GM21360 (cell line): ENCODE data around the gene GJA3.

Experiments used
- ATAC-seq: cut with Tn5 transposase; IDR thresholded peaks from one replicate; pipeline ENCODE4 v1.9.1; 2021; ENCODE audit warnings: mild to moderate bottlenecking, moderate library complexity; ENCODE audit not compliant: unreplicated experiment

Gene GJA3

DNA sequence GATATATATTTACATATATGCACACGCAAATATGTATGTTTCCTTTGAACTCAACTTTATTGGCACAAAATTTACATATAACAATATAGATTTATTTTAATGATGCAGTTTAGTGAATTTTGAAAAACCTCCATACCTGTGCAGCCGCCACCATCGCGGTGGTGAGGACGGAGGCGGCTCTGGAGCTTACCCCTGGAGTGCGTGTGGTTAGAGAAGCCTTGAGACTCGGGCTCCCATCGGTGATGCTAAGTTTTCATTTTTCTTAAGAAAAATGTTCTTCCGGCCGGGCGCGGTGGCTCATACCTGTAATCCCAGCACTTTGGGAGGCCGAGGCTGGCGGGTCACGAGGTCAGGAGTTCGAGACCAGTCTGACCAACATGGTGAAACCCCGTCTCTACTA lies 31.8 kb downstream of the GJA3 start:
- no peak for ATAC-seq

DNA sequence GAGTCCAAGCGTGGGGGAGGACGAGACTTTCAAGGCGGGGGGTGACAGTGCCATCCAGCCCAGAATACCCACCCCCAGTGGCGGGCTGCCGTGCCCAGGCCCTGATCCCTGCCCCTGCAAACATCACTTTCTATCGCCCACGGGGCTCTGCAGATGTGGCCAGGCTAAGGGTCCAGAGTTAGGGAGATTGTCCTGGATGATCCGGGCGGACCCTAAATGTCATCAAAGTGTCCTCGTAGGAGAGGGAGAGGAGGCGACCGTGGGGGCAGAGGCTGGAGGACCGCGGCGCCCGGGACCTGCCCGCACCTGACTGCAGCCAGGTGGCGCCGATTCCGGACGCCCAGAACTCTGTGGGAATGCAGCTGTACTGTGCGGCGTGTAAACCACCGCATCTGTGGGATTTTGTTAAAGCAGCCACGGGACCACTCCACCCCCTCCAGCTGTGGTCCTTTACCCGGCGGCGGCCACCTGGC lies 32.4 kb downstream of the GJA3 start:
- no peak for ATAC-seq

DNA sequence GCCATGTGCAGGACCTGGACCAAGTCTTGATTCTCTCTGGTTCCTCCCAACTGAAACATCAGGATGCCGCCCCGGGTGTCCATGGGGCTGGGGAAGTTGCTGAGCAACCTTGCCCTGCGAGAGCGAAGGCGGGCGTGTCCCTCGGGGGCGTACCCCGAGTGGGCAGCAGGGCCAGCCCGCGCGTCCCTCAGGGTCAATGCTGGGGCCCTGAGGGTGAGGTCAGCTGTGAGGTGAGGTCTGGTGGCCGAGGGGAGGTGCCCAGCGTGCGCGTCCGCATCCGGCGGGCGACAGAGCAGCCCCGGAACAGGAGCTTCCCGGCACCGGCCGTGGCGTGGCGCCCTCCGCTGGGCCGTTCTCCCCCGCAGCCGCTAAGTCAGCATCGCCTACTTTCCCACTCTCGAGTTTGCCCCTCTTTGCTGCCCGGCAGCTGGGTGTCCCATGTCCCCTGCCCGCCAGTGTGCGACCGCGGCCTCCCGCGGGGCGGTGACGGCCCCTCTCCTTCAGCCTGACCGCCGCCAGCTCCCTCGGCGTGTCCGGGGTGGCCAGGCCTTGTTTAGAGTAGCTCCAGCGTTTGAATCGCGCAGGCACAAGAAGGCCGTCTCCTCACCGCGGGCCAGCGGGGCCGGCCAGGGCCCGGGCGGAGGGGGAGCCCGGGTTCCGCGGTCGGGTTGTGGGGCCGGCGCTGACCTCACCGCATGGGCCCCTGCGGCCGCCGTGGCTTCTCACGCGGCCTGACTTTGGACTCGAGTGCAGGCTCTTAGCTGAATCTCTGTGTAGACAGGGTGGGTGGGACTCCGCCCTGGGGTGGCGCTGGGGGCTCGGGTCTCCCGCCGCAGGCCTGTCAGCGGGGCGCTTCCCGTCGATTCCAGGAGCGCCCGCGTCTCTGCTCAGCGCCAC lies 33.0 kb downstream of the GJA3 start:
- no peak for ATAC-seq

DNA sequence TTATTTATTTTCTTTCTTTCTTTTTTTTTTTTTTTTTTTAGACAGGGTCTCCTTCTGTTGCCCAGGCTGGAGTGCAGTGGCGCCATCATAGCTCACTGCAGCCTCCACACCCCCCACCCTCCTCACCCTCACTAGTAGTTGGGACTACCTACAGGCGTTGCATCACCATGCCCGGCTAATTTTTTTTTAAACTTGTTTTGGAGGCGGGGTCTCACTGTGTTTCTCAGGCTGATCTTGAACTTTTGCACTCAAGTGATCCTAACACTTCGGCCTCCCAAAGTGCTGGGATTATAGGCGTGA lies 33.6 kb downstream of the GJA3 start:
- ATAC-seq = no peak

DNA sequence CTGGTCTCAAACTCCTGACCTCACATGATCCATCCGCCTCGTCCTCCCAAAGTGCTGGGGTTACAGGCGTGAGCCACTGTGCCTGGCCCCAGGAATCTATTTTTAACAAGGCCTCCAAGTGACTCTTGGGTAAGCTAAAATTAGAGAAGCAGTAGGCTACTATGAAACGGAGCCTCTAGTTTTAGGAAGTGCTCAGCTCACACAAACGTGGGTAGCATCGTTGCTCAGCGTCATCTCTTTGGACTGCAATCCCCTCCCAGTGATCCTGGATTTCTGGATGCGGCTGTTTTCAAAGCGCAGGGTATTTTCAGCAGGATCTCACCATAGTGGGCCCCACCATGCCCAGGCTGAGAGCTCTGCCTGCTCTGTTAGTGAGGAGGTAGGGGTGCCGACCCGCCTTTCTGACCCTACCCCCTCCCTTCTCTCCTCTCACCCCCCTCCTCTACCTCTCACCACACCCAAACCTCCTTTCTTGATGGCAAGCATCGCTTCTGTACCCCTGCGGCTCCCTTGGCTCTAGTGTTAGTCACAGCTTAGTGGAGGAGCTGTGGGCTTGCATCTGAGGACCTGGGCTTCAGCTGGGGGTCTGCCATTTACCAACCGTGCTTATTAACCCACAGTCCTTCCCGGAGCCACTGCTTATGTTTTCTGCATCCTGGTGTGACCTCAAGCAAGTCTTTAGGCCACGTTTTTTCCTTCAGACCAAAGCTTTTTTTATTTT lies 34.2 kb downstream of the GJA3 start:
- ATAC-seq = no peak

DNA sequence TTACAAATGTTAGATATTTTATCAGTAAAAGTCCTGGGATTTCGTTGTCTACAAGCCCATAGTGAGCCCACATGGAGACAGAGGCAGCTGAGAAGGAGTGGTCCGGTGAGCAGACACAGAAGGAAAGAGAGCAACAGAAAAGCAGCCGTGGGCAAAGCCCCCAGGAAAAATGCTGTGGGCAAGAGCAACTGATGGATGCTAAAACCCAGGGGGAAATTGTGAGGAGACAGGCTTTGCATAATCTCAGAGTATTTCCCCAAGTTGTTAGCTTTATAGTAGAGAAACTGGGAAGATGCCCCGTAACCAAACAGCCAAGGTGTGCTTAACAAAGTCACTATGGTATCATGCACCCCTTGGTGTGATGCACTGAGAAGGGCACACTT lies 35.1 kb downstream of the GJA3 start:
- no peak for ATAC-seq

DNA sequence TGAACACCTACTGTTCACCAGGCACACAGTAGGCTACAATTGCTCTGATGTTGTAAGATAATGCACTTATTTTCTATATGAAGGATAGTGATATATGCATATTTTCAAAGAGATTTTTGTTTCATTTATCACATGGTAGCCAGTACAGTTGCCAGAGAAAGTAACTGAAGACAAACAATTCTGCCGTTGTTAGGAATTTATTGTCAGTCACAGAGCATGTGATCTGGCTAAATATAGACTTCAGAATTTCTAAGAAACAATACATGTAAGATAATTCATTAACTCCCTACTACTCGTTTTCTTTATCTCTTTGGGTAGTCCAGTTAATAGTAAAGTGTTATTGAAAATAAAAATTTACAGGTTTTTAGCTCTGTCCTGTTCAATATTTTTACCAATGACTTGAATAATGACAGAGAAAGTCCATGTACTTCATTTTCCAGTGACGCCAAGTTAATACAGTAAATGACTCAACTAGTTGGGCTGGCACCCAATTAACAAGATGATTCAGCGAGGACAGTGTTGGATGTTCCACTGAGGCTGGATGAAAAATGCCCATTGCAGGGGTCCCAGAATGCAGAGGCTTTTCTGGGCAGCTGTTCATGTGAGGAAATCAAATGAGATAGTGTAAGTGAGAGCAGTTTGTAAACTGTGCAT lies 35.6 kb downstream of the GJA3 start:
- ATAC-seq = no peak

DNA sequence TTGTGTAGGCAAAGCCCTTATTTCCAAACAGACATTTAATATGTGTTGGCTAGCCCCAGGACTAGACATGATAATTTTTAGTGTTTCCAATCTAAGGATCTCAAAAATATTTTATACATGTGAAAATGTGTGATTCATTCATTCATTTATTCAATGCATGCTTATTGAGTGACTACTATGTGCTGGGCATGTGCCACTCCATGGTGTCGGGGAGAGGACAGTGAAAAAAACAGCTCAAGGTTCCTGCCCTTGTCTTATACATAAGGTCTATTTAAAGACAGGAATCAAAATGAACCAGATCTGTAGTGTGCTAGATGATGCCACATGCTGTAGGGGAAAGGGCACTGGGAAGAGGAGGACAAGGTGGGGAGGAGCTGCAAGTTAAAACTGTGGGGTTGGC lies 36.5 kb downstream of the GJA3 start:
- ATAC-seq = no peak

DNA sequence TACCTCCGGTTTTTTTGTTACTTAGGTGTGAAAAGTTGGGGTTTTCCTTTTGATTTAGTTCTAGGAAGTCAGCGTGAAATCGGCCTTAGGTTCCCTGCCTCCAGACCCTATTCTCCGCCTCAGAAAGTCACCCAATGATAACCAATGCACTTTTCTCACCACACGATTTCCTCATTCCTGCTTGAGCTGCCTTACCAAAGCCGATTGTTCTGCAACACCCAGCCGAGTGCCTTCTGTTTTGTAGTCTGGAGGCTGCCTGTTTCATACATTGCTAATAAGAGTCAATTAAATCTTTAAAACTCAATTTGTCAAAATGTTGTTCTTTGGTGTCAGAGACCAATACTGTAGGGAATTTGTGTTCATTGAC lies 39.7 kb downstream of the GJA3 start:
- no peak for ATAC-seq

DNA sequence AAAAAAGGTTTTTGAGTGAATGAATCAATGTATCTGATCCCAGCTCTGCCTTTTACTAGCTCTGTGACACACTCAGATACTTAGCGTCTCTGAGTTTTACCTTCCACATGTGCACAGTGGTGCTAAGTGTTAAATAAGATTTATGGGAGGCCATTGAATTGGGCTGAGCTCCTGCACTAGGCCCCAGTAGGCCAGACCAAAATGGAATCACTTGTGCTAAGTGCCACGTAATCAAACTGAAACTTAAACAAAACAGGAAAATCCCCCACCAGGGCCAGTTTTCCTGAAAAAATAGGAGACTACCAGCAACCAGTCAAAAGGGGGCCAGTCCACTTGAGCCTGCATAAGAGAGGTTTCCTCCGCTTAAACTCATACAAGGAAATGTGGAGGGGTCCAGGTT lies 40.9 kb downstream of the GJA3 start:
- no peak for ATAC-seq

DNA sequence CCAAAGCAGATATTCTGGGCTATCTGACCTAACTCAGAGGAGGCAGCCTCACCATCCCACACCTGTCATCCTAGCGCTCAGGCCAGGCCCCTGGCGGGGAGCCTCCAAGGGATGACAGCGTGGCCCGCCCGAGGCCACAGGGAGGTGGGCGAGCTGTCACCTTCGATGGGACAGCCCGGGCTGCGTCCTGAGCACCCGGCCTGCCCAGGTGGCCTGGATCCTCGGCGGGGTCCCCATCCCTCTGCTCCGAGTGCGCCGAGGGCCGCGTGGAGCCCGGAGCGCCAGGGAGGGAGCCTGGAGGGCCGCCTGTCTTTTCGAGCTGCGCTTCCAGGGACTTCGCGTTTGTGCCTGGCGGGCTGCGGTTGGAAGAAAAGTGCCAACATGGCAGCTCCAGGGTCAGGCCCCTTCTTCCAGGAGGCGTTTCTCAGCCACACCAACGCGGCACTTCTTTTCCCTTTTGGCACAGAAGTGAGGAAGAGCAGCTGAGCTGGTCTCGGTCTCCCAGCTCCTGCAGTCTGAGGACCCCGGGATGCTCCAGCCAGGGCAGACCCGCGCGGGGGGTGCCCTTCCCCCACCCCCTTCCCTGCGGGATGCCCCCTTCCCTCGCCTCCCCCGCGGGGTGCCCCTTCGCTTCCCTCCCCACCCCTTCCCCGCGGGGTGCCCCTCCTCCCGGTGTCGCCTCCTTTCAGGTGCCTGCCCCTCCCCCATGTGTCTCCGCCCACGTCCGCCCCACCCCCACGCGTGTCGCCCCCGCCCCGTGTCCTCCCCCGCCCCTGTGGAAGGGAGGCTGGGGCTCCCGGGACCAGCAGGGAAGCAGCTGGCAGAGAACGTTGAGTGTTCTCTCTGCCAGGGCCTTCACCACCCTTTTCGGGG lies 42.3 kb downstream of the GJA3 start:
- peak; percentile 9 for ATAC-seq

DNA sequence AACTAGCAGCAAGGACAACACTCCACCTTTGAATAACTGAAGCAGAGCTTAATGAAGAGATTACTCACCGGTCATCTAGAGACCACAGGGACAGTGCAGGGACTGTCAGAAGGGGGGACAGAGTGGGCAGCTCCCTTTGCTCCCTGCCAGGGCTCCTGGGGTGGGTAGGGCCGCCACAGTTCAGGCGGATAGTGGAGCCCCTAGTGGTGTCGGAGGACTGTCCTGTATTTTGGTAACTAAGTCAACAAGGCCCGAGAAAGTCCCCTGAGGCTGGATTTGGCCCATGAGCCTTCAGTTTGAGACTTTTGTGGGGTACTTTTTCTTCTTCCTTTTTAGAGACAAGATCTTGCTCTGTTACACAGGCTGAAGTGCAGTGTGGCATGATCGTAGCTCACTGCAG lies 44.6 kb downstream of the GJA3 start:
- ATAC-seq = no peak

DNA sequence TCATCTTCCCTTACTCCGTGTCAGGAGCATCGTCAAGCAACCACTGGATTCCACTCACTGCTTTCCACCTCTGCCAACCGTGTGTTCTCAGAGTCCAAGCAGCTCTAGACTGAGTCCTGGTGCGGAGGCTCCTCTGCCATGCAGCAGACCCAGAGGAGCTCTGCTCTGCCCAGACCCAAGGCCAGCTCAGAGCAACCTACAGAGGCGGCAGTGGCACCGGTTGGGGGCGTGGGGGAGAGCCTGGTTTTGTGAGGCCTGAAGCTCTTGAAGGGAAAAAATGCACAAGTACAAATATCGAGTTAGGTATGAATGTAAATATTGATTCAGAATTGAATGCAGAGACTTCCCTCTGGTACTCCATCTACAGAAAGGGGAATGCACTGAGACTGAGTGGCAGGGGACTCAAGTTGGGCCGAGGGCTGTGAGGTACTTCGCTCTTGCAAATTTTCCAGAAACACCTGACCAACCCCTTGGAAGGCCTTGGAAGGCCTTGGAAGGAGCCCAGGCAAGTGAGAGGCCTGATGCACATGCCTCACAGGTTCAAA lies 46.7 kb downstream of the GJA3 start:
- no peak for ATAC-seq

DNA sequence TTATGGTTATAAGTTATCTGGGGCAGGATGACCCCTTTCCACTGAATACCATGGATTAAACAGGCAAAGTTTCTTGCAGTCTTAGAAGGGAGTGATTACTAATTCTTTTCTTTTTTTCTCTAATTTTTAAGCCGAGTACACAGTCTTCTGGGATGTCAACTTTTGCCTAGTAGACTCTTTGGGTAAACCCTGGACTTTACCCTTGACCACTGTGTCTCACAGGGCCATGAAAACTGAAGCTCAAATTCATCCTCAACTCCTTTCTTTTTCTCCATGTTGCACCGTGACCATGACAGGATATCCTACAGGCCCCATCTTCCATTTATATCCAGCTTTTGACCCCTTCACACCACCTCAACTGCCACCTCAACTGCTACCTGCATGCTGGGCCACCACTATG lies 51.8 kb downstream of the GJA3 start:
- ATAC-seq = no peak

DNA sequence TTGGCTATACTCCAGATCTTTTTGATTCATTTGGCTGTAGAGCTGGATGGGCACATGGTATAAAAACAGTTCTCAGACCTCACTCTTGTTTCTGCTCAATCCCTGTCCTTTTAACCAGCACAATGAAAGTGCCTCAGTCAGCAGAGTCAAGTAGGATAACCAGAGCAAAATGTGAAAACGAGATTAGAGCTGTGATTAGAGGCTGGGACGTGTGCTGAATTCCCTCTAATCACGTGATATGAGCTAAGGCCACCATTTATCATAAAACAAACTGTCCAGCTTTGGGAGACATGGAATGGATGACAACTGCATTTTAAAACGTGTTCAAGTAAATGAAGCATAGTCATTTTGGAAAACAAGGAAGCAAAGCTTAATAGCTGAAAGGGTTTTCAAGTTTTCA lies 54.1 kb downstream of the GJA3 start:
- no peak for ATAC-seq

DNA sequence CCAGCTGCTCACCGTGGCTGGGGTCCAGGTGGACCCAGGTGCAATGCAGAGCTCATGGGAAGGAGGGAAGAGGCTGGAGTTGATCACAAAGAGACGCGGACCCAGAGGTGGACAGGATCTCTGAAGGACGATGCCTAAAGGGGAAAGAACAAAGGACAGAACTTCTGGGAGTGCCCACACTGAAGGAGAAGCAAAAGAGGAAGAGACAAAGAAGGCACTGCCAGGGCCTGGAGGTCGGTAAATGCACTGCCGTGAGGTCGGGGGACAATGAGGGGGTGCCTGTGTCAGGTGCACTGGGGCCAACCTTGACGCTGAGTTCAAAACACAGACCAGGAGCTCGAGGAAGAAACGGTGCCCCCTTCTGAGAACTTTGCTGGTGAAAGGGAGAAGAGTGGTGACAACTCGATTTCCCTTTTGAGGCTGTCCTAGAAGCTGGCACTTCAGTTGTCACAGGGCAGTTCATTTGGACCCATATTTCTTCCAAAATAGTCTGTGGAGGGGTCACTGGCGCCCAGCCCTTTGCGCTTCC lies 55.6 kb downstream of the GJA3 start:
- no peak for ATAC-seq

DNA sequence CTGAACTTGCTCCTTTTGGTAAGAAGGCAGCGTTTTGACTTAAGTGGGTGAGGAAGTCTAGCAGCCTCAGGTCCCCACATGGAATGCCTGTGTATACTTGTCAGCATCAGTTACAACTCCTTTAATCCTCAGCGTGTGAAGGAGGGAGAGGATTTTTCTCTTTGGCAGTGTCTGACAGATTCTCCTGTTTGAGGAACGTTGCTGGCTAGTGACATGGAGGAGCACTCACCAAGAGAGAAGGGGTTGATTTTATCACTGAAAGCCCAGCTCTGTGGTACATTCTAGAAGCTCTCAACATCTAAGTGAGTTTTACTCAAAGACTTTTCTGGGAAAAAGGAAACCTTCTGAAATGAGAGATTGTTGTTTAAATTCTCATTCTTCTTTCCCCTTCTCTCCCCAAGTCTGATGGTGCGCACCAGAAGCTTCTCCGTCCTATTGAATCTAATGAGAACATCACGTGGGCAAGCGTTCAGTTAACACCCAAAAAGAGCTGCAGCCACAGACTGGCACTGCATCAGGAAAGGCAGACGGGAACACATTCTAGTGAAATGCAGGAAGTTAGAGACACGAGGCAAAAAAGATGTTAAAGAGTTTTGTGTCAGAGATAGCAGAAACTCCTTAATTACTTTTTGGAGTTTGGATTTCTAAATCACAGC lies 58.2 kb downstream of the GJA3 start:
- ATAC-seq = no peak

DNA sequence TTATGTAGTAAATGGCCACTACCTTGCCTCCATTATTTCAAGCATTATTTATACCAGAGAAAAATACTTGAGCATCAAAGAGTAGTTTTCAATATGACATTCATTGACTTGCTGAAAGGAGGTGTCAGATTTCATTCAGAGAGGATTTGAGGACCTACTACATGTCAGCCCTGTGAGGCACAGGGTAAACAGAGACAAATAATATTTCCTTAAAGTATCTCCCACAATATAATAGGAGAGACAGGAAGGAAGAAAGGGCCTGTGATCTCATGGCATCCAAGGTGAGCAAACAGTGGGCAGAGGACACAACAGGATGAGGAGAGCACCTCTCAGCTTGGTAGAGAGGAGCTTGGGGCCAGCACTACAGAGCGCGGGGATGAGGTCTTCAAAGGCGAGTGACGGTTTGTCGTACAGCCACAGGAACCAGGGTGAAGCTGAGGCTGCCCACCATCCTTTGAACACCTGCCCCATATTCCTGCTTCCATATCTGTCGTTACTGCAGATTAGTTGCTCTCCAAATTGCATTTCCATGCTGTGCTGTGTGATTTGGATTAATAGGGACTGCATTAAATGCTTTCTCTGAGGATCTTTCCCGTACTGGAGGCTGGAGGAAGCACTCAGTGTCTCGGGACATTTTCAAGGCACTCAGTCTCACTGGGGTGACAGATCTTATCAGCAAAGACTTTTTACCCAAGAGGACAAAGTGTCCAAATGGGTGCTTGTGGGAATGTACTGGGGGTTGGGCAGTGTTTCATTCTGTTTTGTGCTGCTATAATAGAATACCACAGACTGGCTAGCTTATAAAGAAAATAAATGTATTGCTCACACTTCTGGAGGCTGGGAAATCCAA lies 59.2 kb downstream of the GJA3 start:
- ATAC-seq = no peak

DNA sequence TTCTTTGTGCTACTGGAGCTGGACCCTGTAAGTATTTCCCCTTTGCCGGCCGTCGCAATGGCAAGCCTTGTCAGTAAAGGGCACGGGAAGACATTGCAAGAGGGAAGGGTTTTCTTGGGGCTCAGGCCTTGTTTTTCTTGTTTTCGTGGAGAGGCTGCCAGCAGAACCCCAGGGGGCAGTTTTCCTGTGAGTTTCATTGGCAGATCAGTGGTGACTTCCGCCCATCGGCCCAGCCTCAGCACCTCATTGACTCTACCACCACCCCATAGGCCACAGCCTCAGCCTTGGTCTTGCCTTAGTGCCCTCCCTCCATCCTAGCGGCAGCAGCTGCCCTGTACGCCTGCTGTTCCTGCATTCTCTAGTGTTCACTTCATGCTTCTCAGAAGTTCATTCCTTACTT lies 61.5 kb downstream of the GJA3 start:
- ATAC-seq = no peak
